Pancreas (tissue), 10 donors: ENCODE measurements around the gene ANO1. TPM values are rescaled to one million over a fixed set of nuclear protein-coding genes. Genes with fewer than 3 reads are reported as not detected.

ENCODE experiments used
- ATAC-seq, 4 donors: fragments of 200-7000 bp; cut with Tn5 transposase; one replicate each; pipeline versions ENCODE4 v1.8.0 to v1.9.1; 2020; ENCODE audit warnings: mild to moderate bottlenecking in 4 of 4, moderate library complexity in 4 of 4
- DNase-seq, 6 donors: peaks; one replicate each; pipeline ENCODE4 v3.0.0-alpha.2; 2020
- FAIRE-seq: peaks from 2 replicates; lab custom pipeline; 2012; peaks lifted over from hg19 to GRCh38; lab: Jason Lieb, UNC
- H3K27ac ChIP-seq, 4 donors: fragments of 200-600 bp; sonication (generic); 1 replicate in 3 of 4; 2 replicates in 1 of 4; pipeline versions ENCODE4 v1.5.0 to v1.8.0; 2020
- H3K27me3 ChIP-seq, 4 donors: fragments of 200-600 bp; one replicate each; pipeline ENCODE4 v1.8.0; 2021
- H3K36me3 ChIP-seq, 3 donors: fragments of 200-600 bp; sonication (generic) in 1 of 3; one replicate each; pipeline versions ENCODE4 v1.5.0 to v1.8.0; 2020 to 2021
- H3K4me1 ChIP-seq, 3 donors: fragments of 200-600 bp; one replicate each; pipeline ENCODE4 v1.8.0; 2021
- H3K4me3 ChIP-seq, 4 donors: fragments of 200-600 bp; sonication (generic) in 2 of 4; one replicate each; pipeline versions ENCODE4 v1.5.0 to v1.8.0; 2020 to 2021
- H3K9me3 ChIP-seq, 4 donors: fragments of 200-600 bp; one replicate each; pipeline ENCODE4 v1.8.0; 2021
- CTCF ChIP-seq, 4 donors: fragments of 200-600 bp; sonication (generic) in 3 of 4; IDR thresholded peaks; one replicate each; pipeline versions ENCODE4 v1.5.0 to v1.8.0; 2021; ENCODE audit warnings: antibody characterized with exemption in 4 of 4
- WGBS, 2 donors: extraction: QIAGEN DNeasy Blood & Tissue Kit; methylation state at CpG; one replicate each; pipeline ENCODE4 v1.1.7; 2013; 5-methylcytosine and 5-hydroxymethylcytosine counted together
- intact Hi-C, 3 donors: fragments of 100-400 bp; cut with DNase I; formaldehyde crosslinking; loops; one replicate each; pipeline versions ENCODE4 v1.11.1 to v1.14.2; 2022
- polyA plus RNA-seq, 2 donors: library from polyadenylated mRNA; stranded (reverse); fragments of 200-250 nt; gene quantifications; one replicate each; pipeline ENCODE4 v1.2.3, GENCODE V29; 2013
- total RNA-seq, 6 donors: library from RNA; stranded (reverse); fragmentation: NEBNext Ultra II Directional in 4 of 6; extraction: Animal tissue kit (Norgen Biotek cat#: 25700) in 4 of 6; gene quantifications; one replicate each; pipeline versions ENCODE4 v1.2.1 to v1.2.4, GENCODE V29; 2021 to 2023
- donor health status: healthy with polysubstance abuse.
- donor health status: DM: no; HTN: no; CAD: no; lungs with moderate emphysema.
- donor health status: DM: no; HTN: no; CAD: no.
- donor health status: control.
- donor health status: control.
- donor health status: Bipolar disorder and iron deficiency.
- donor health status: DM: yes; HTN: yes; CAD: no.
- donor health status: DM: no; HTN: no; CAD: no.
- donor health status: DM: no; HTN: no; CAD: no.
- donor health status: DM: yes; HTN: yes; CAD: no.

The ANO1 gene
- total RNA-seq = 10 to 100 TPM in 2 of 6 donors, 1 to 10 TPM in 4; 1.8 to 12.4 (median 6.8) TPM
- polyA plus RNA-seq = 1 to 10 TPM; 1.5 to 3.6 TPM

- Histone ChIP-seq H3K9me3 (no peaks in the 10 kb centered on the region), H3K4me1 (no peaks in the 10 kb centered on the region), H3K27me3 (no peaks in the 10 kb centered on the region), H3K27ac (no peak within 1 kb of the TSS), H3K36me3 (no peaks in the 10 kb centered on the region), H3K4me3 (peak within 1 kb of the TSS in 3 of 4 donors; percentile 2 to 29 (median 17))
- intact Hi-C loops = no loop called here
- FAIRE-seq (no peak), ATAC-seq (peak in 3 of 4 donors; percentile 28 to 63 (median 45)), DNase-seq (no peak)
- 0 to 1% methylated on average over 72 to 87 of the region's 87 CpGs for WGBS, 2 donors
- no peak for TF ChIP-seq CTCF (IDR thresholded peaks at IDR 0.05)
These were observed at the start of gene ANO1 for GRCh38 chr11:70078095-70078780. ANO1 (plus strand) TSS chr11:70078317; CDS start chr11:70078607, 290 bp downstream.

GRCh38 chr11:70029115-70029860 lies 48.8 kb upstream of the ANO1 start:
- DNase-seq (no peak), FAIRE-seq (no peak), ATAC-seq (no peak)
- Histone ChIP-seq H3K4me1 (no peaks in the 10 kb centered on the region), H3K9me3 (no peaks in the 10 kb centered on the region), H3K27ac (no peak overlapping the region), H3K27me3 (no peaks in the 10 kb centered on the region), H3K36me3 (no peaks in the 10 kb centered on the region), H3K4me3 (no peak overlapping the region)
- 66 to 74% methylated on average over 14 of the region's 14 CpGs for WGBS, 2 donors
- intact Hi-C loops = no loop called here
- TF ChIP-seq CTCF (IDR thresholded peaks at IDR 0.05) = no peak

DNA sequence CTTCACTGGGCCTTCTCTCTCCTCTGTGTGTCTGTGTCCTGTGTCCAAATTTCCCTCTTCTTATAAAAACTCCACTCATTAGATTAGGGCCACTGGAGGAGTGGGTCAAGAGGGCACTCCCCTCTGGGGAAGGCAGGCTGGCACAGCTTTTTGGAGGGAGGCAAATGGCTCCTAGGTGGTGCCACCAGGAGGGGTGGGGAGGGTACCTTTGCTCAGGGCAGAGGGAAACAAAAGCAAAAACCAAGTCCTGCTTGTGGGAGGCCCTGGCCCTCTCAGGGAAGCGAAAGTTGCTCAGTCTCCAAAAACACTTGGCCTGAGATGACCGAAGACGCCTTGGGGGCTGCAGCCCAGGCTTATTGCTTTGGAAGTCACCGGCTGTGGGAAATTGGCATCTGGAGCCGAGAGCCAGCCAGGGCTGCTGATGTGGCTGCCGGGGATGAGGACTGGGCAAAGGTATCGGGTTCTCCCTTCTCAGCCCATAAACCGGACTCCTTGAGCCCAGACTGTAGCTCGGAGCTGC lies 48.2 kb upstream of the ANO1 start:
- Histone ChIP-seq H3K4me1 (no peaks in the 10 kb centered on the region), H3K27ac (no peak overlapping the region), H3K27me3 (no peaks in the 10 kb centered on the region), H3K4me3 (no peak overlapping the region), H3K9me3 (no peaks in the 10 kb centered on the region), H3K36me3 (no peaks in the 10 kb centered on the region)
- WGBS, 2 donors = 62 to 72% methylated on average over 9 of the region's 9 CpGs
- no peak for TF ChIP-seq CTCF (IDR thresholded peaks at IDR 0.05)
- intact Hi-C loops = no loop called here
- ATAC-seq (peak in 1 of 4 donors; percentile 50), FAIRE-seq (no peak), DNase-seq (peak in 2 of 6 donors; percentile 11 to 39)

- no peaks in the 10 kb centered on the region for H3K27me3 ChIP-seq
- intact Hi-C loops = no loop called here
- no peaks in the 10 kb centered on the region for H3K4me1 ChIP-seq
- DNase-seq (no peak), FAIRE-seq (no peak), ATAC-seq (no peak)
- H3K4me3 ChIP-seq = no peak overlapping the region
- no peaks in the 10 kb centered on the region for H3K9me3 ChIP-seq
- no peak overlapping the region for H3K27ac ChIP-seq
- H3K36me3 ChIP-seq = no peaks in the 10 kb centered on the region
- TF ChIP-seq CTCF (IDR thresholded peaks at IDR 0.05) = no peak
- 83 to 87% methylated on average over 7 of the region's 7 CpGs for WGBS, 2 donors
These were observed 47.7 kb upstream of the ANO1 start for GRCh38 chr11:70030412-70030811.
